Posterior cingulate gyrus (tissue), 11 donors: Measurements from ENCODE around the gene MTSS2.

Source experiments
- DNase-seq, 10 donors: peaks; one replicate each; pipeline versions ENCODE4 v3.0.0 to v3.0.0-alpha.2; 2020 to 2021; ENCODE audit warnings: mixed read lengths in 3 of 10
- intact Hi-C: fragments of 100-400 bp; cut with DNase I; formaldehyde crosslinking; loops from one replicate; pipeline ENCODE4 v1.15.1; 2023

MTSS2 gene

GRCh38 chr16:70715860-70716357 is 30.1 kb upstream of the MTSS2 start:
- intact Hi-C loops: no loop called here
- DNase-seq: no peak

DNA sequence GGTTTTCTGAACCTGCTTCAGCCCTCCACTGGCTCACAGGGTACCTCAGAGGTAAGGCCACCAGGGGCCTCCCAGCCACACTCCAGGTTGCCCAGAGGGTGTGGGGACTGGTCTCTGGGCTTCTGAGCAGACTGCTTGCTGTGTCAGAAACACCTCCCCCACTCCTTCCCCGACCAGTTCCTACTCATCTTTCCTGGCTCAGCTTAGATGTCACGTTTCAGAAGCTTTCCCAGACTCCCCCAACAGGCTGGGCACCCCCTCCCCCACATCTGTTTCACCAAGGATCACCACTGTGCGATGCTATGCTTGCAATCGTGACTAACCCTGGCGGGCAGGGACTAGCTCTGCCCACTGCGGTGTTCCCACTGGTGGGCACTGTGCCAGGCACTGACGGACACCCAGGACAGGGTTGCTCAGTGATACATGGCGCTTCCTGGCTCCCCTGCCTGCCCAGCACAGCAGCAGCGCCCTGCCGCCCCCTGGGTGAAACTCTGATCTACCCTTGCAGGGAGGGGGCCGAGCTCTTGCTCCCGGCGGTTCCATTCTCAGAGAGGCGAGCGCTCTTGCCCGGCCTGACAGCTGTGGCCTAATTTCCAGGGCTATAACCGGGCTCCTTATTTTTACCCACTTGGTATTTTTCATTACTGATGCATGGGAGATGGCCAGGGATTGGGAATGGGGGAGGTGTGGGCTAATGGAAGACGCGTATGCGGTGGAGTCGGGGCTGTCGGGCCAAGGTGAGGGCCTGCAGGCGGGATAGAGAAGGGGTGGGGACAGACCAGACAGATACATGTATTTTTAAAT is 29.4 kb upstream of the MTSS2 start:
- peak in 8 of 10 donors; percentile 35 to 93 (median 56) for DNase-seq
- intact Hi-C loops: no loop called here

- intact Hi-C loops: loop anchor here (5.0 kb wide), 1 partner anchor 48 kb away; no protein-coding TSS in a partner anchor
- no peak for DNase-seq
Measured at GRCh38 chr16:70714581-70715054, 28.8 kb upstream of the MTSS2 start.

DNA sequence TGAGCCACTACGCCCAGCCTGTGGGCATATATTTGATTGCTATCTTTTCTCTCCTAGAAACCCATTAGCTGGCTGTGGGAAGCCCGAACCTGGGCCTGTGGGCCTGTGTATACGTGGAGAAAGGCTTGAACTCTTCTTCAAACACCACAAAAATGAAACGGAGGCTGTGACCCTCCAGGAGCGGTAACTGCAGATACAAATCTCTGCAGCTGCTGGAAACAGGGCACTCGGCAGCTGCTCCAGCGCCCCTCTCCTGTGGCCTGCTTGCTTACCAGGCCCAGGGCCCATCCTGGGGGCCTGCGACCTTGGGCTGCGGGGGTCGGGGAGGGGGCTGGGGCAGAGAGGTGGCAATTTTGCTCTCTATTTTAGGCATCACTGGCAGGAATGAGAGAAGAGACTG is 28.0 kb upstream of the MTSS2 start:
- no peak for DNase-seq
- intact Hi-C loops: loop anchor here (5.0 kb wide), 1 partner anchor 48 kb away; no protein-coding TSS in a partner anchor

DNA sequence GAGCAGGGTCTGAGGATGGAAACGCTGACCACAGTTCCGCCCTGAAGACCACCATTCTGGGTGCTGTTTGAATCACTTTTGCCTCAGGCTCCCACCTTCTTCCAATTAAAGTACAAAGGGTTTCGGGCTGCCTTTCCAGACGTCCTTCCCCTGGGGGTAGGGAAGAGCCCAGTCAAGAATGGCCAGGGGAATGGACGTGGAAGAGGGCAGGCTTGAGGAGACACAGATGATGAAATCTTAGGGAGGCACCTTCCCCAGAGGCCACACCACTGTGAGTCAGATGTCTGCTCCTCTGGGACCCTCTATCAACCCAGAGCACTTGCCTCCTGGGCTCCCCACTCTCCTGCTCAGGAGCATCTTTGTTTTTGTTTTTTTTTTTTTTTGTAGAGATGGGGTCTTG is 27.5 kb upstream of the MTSS2 start:
- no peak for DNase-seq
- intact Hi-C loops: loop anchor here (5.0 kb wide), 1 partner anchor 49 kb away; no protein-coding TSS in a partner anchor

- DNase-seq: no peak
- intact Hi-C loops: loop anchor here (5.0 kb wide), 1 partner anchor 49 kb away; no protein-coding TSS in a partner anchor
Measured at GRCh38 chr16:70712942-70713341, 27.1 kb upstream of the MTSS2 start.

DNA sequence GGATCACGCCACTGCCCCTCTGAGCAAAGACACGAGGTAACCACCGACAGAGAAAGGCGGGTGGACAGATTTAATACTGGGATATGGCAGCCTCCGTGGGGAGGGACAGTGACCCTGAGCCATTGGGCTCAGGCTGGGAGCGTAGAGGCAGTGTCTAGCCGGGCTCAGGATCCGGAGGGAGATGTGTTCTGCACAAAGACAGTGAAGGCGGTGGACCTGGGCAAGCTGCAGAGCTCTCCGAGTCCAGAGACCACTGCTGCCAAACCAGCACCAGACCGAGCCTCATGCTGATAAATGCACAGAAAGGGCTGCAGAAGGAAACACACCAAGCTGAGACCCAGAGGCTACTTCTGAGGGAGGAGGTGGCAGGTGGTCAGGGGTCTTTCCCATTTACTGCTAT is 26.5 kb upstream of the MTSS2 start:
- intact Hi-C loops: loop anchor here (5.0 kb wide), 1 partner anchor 50 kb away; no protein-coding TSS in a partner anchor

DNA sequence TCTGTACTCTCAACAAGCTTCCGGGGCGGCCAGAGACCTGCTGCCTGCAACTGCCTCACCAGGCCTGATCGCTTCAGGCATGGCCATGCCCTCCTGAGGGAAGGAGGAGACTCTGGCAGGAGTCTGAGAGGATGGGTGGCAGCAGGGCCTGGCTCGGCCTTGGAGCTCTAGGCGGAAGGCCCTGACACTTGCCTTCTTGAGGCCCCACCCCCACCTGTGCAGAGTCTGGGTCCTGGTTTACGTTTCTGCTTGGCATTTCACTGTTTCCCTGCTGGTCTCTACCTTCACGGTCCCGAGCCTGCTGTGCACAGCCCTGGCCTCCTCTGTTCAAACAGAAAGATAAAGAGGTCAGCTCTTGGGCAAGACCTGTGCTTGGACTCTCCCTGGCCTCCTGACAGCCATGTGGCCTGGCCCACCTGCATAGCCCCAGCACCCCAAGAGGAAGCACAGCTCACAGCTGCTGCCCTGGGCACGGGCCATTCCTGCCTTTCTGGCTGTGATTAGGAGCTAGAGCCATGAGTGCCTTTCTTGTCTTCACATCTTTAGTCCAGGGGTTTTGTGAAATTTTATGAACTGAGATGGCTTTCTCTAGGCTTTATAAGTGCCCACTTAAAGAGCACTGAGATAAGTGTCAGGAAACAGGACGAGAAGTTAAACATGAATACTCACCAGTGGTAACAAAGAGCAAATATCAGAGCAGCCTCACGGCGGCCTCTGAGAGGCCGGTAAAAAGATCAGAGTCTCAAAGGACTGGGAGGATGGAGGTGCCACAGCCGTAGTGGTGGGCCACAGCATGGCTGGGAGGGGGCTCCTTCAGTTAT is 25.6 kb upstream of the MTSS2 start:
- intact Hi-C loops: loop anchor here (5.0 kb wide), 1 partner anchor 51 kb away; no protein-coding TSS in a partner anchor
- DNase-seq: no peak

More for the DNA sequence above, 26.5 kb upstream of the MTSS2 start:
- DNase-seq: no peak

GRCh38 chr16:70710422-70711210 is 24.8 kb upstream of the MTSS2 start:
- DNase-seq: no peak

DNA sequence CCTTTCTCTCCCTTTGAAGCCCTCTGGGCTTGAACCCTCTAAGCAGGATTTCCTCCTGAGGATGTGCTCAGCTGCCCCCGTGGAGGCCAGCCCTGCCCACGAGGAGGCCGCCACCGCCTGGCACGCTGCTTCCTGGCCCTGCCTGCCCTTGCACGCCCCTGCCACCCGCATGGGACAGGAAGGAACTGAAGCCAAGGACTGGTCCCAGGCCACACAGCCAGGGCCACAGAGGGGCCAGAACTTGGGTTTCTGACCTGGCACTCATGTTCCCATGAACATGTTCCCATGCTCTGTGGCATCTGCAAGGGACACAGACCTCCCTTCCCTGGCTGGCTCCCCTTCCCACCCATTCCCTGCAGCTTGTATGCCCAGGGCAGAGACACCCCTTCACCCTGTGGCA is 24.1 kb upstream of the MTSS2 start:
- no peak for DNase-seq
- intact Hi-C loops: loop anchor here (5.0 kb wide), 1 partner anchor 52 kb away; no protein-coding TSS in a partner anchor

More at GRCh38 chr16:70710422-70711210, 24.8 kb upstream of the MTSS2 start:
- intact Hi-C loops: loop anchor here (5.0 kb wide), 1 partner anchor 52 kb away; no protein-coding TSS in a partner anchor

DNA sequence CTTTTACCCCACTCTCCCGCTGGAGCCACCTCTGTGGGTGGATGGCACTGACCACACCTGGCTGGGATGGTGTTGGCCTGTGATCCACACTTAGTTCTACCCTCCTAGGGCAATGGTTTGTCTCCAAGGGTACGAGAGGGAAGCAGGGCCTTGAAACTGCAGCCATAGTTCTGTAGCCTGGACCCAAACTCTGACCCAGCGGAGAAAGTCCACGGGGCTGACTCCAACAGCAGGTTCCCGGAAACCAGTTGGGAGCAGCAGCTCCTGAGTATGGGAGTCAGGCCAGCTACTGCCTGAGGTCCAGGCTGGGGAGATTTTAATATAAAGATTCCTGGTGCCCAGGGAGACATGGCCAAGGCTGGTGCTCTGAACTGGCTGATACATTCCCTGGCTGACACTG is 23.6 kb upstream of the MTSS2 start:
- intact Hi-C loops: no loop called here

GRCh38 chr16:70708366-70709246 is 22.8 kb upstream of the MTSS2 start:
- intact Hi-C loops: no loop called here
- DNase-seq: no peak

More for the DNA sequence above, 23.6 kb upstream of the MTSS2 start:
- no peak for DNase-seq

GRCh38 chr16:70706948-70707465 is 21.2 kb upstream of the MTSS2 start:
- DNase-seq: no peak
- intact Hi-C loops: no loop called here

- intact Hi-C loops: no loop called here
- no peak for DNase-seq
Measured at GRCh38 chr16:70705056-70705455, 19.2 kb upstream of the MTSS2 start.

- intact Hi-C loops: no loop called here
- DNase-seq: no peak
Measured at GRCh38 chr16:70704586-70704985, 18.7 kb upstream of the MTSS2 start.

GRCh38 chr16:70703835-70704381 is 18.1 kb upstream of the MTSS2 start:
- no peak for DNase-seq
- intact Hi-C loops: no loop called here

GRCh38 chr16:70703041-70703834 is 17.4 kb upstream of the MTSS2 start:
- peak in 8 of 10 donors; percentile 67 to 97 (median 83) for DNase-seq
- intact Hi-C loops: no loop called here

- no peak for DNase-seq
- intact Hi-C loops: no loop called here
Measured at GRCh38 chr16:70702624-70703023, 16.8 kb upstream of the MTSS2 start.
